HG03139 (cell line): ENCODE measurements around the gene ANKRD22.
"Not testable (repeated sequence)": the region's sequence is repeated elsewhere in the genome, so short reads cannot be mapped to it uniquely, and the experiment has no call there.

Experiments
- ATAC-seq: cut with Tn5 transposase; IDR thresholded peaks from one replicate; pipeline ENCODE4 v1.9.1; 2021; ENCODE audit not compliant: unreplicated experiment

ANKRD22 gene

DNA sequence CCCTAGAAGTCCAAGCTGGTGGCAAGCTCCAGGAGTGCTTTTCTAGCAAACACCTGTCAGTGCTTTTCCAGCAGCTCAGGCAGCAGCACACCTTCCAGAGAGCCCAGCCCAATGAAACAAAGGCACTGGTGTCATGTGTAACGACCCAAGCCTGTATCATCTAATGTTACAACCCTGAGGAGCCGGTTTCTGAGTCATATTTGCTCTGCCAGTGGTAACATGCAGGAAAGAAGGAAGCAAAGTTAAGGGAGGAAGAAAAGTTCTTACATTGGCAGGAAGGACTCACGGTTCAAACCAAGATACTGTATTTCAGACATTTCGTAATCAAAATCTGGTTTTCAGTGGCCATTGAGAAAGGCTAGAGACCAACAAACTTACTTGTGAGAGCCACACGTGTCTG is at the start of gene ANKRD22:
TSS of gene ANKRD22 (minus strand) at position 139 of the 400 bp plus-strand sequence. CDS start 237 bp downstream, outside the sequence.
- ATAC-seq = no peak

DNA sequence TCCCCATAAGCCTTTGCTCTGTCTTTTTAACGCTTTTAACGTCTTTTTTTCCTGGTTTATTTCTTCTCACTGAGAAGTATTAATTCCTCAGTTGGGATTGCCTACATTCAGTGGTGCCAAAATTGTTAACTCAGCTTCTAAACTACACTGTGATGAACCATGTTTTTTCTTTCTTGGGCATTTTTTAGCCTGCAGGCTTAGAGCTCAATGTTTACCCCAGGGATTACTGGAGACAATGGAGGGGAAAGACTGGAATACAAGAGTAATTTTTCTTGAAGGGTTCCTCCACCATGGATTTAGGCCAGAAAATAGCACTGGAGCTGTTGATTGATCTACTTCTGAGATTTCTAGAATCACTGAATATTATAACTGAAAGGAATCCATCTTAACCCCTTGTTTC is 48.2 kb upstream of the ANKRD22 start:
- no peak for ATAC-seq

DNA sequence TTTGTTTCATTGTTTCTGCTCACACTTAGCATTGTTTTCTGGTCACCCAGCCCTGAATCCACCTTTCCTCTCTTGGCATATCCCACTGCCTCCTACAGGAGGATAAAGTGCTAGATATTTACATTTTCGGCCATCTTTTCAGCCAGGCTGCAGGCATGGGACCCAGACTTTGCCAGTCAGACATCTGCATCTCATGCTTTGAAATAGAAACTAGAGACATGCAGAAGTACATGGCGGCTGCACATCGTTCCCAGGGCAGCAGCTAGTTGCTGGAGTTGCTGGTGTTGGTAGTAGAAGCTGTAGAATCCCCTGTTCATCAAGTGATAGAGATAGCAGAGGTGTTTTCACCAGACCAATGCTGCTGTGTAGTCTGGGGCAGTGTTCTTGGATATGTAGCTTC is 47.1 kb upstream of the ANKRD22 start:
- no peak for ATAC-seq

DNA sequence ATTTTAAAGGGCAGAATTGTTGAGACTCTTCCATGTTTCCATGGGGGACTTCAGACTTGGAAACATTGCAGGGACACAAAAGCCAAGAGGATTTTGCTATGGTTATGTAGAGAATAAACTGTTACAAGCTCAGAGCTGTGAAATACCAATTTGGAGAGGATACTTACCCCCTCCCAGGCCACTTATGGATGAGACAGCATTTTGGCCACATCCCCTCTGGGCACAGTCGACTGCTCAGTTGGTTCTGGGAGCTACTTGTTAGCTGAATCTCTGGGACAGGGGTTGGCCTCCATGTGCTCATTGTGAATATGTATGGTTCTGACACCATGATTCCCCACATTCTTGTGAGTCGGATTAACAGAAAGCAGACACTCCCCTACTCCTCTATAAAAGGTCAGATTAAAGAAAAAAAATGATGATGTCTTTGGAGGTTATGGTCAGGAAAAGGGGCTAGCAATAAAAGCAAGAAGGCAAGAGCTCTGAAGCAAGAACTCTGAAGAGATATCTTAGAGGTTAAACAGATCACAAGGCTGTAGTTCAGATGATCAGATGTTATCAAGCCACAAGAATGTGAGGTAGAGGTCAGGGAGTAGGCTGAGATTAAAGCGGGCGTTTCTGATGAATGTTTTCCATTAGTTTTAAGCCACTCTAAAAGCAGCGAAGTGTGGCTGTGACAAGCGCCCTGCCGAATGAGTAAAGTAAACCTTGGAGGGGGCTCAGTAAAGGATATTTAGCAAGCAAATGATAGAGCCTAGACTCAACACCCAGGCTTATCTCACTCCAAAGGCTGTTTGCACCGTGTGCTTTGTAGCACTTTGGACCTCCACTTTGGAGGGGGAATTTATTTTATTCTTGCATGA is 45.6 kb upstream of the ANKRD22 start:
- no peak for ATAC-seq

- no peak for ATAC-seq
These were observed 44.8 kb upstream of the ANKRD22 start for GRCh38 chr10:88896372-88896993.

DNA sequence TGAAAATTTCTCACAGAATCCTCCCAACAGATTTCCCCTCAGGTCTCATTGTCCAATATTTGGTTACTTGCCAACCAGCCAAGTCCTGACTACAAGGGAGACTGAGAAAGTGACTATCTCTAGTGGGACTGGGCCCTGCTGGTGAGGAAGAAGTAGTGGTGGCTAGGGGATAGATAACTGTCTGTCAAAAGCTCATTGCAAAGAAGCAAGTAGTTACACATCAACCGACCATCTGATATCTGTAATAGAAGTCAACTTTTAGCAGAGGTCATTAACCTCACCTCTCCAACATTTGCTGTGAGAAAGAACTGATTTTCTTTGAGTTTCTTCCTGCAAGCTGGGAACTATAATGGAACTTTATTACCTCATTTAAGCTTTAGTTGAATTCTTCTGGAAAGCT is 43.6 kb upstream of the ANKRD22 start:
- ATAC-seq = no peak

- ATAC-seq = no peak
These were observed 42.0 kb upstream of the ANKRD22 start for GRCh38 chr10:88893611-88894010.

DNA sequence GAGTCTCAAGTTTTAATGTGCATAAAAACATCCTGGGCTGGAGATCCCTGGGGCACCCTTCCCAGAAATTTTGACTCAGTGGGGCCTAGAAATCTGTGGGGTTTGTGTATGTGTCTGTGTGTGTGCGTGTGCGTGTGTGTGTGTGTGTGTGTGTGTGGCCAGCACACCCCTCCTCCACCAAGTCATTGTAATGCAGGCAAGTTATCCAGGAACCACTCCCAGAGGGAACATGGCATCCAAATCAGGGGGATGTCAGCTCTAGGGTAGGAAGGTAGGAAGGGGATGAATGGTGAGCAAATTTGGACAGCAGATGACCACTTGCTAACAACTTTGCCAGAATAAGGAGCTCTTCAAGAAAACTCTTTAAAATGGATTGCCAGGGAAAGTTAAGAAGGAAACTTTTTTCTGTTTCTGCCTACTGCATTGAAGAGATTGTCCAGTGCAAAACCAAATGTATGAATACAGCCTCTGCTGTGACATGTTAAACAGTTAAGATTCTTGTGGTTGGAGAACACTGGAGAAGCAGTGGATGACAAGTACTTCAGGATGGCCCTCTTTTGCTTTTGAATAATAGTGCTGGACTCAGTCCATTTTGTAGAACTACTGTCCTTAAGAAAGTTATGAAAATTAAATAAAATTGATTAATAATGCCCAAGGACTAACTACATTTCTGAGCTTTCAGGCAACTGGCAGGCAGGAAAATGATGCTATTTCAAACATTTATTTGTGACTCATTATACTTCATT is 40.8 kb upstream of the ANKRD22 start:
- ATAC-seq = no peak

GRCh38 chr10:88890681-88891381 is 39.2 kb upstream of the ANKRD22 start:
- ATAC-seq = no peak

DNA sequence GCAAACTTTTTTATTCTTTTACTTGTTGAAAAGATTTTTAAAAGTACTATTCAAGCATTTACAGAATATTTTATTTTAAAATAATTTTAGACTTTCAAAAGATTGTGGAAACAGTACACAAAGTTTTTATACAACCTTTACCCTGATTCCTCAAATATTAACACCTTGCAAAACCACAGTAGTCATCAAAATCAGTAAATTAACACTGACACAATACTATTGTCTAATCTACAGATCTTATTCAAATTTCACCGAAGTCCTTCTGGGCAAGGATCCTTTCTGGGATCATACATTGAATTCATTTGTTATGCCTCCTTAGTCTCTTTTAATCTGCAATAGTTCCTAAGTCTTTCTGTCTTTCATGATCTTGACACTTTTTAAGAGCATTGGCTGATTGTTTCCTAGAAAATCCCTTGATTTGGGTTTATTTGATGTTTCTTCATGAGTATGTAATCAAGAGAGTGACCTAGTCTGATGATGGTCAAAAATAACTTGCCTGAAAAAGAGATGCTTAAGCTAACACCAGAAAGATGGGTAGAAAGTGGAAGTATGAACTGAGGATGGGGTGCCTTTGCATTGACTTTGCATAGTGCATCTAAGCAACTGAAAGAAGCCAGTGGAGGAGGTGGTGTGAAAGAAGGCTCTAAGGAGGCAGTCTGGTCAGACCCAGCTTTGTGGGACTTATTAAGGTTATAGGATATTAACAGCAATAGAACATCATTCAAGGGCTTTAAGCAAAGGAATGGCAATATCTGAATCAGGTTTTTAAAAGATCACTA is 38.1 kb upstream of the ANKRD22 start:
- peak; percentile 60 for ATAC-seq

- ATAC-seq = no peak
These were observed 37.3 kb upstream of the ANKRD22 start for GRCh38 chr10:88888810-88889445.

DNA sequence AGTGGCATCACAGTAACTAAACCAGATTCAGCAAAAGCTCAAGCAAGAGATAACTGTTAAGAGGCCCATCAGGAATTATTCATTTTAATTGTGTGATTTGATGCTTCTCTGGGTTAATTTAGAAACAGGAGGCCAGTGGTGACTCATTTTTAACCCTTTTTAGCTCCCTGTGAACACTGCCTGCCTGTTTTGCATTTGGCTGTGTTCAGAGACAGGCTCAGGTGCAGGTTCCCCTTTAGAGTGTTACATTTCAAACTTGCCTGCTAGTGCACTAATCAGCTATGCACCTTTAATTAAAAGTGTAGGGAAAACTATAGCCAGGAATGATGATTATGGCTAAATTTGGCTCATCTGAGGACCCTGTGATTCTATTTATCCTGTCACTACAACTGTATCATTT is 34.9 kb upstream of the ANKRD22 start:
- ATAC-seq = peak; percentile 55

DNA sequence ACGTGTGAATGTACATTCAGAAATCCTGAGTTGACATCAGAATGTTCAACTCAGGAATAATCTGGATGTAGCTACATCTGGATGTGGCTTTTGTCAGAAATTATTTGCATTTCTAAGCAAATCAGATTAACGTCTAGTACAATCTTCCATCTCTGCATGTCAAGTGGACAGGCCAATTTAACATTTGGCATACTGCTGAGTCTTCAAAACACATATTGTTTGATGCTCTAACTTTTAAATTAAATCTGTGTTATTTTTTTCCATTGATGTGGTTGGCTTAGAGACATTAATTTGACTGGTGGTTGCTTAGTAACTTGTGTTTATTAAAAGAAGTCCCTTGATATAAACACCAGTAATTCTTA is 31.8 kb upstream of the ANKRD22 start:
- no peak for ATAC-seq

DNA sequence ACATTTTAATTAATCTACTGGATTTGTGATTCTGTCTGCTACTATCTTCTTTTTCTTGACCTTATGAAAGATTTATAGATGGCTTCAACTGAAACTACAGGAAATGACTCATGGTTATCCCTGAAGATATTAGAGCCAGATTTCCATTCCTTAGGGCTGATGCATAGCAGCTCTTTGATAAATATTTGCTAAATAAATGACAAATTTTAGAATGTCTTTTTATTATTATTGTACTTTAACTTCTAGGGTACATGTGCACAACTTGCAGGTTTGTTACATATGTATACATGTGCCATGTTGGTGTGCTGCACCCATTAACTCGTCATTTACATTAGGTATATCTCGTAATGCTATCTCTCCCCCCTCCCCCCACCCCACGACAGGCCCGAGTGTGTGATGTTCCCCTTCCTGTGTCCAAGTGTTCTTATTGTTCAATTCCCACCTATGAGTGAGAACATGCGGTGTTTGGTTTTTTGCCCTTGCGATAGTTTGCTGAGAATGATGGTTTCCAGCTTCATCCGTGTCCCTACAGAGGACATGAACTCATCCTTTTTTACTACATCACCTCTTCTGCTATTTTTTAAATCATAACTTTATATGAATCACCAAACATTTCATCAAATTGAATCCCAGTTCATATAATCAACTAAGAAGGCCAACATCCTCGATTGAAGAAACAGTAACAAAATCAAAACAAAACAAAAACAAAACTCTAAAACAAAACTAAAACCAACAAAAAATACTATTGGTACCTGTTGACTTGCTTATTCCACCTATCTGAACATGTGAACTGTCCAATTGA is 31.2 kb upstream of the ANKRD22 start:
- not testable (repeated sequence) for ATAC-seq

- no peak for ATAC-seq
These were observed 30.4 kb upstream of the ANKRD22 start for GRCh38 chr10:88881922-88882645.

- ATAC-seq = no peak
These were observed 29.7 kb upstream of the ANKRD22 start for GRCh38 chr10:88881320-88881719.

GRCh38 chr10:88880282-88881076 is 28.8 kb upstream of the ANKRD22 start:
- peak; percentile 66 for ATAC-seq
